ENCODE results near the gene HMX3. TPM values are rescaled to one million over a fixed set of nuclear protein-coding genes. Genes with fewer than 3 reads are reported as not detected.

The HMX3 gene
- total RNA-seq, 1 donor from 2014 or later = not detected

- H3K4me3 ChIP-seq = no peak overlapping the region
- peaks cover 6% of the 10 kb centered on the region for H3K27me3 ChIP-seq (ENCODE audit: low read depth)
- no peaks in the 10 kb centered on the region for H3K4me1 ChIP-seq
- DNase-seq (no peak), ATAC-seq (no peak)
- intact Hi-C loops (cut with DNase I) = no loop called here
- H3K27ac ChIP-seq = no peak overlapping the region
- TF ChIP-seq CTCF (IDR thresholded peaks at IDR 0.05) = no peak
- no peaks in the 10 kb centered on the region for H3K9me3 ChIP-seq
- H3K36me3 ChIP-seq = no peaks in the 10 kb centered on the region
These were observed 33.1 kb upstream of the HMX3 start for GRCh38 chr10:123102673-123103072.

- H3K4me3 ChIP-seq = no peak overlapping the region
- no peaks in the 10 kb centered on the region for H3K4me1 ChIP-seq
- no peak for ATAC-seq
- peaks cover 6% of the 10 kb centered on the region for H3K27me3 ChIP-seq (ENCODE audit: low read depth)
- no peaks in the 10 kb centered on the region for H3K36me3 ChIP-seq
- no peak for DNase-seq
- TF ChIP-seq CTCF (IDR thresholded peaks at IDR 0.05) = no peak
- intact Hi-C loops (cut with DNase I) = no loop called here
- no peak overlapping the region for H3K27ac ChIP-seq
- no peaks in the 10 kb centered on the region for H3K9me3 ChIP-seq
These were observed 31.8 kb upstream of the HMX3 start for GRCh38 chr10:123103944-123104343.

GRCh38 chr10:123109466-123109865 lies 26.3 kb upstream of the HMX3 start:
- no peak for TF ChIP-seq CTCF (IDR thresholded peaks at IDR 0.05)
- H3K9me3 ChIP-seq = no peaks in the 10 kb centered on the region
- no peaks in the 10 kb centered on the region for H3K36me3 ChIP-seq
- ATAC-seq = no peak
- no peaks in the 10 kb centered on the region for H3K4me1 ChIP-seq
- intact Hi-C loops (cut with DNase I) = no loop called here
- H3K27me3 ChIP-seq (ENCODE audit: low read depth) = peaks cover 6% of the 10 kb centered on the region
- H3K4me3 ChIP-seq = no peak overlapping the region
- H3K27ac ChIP-seq = no peak overlapping the region
- no peak for DNase-seq

GRCh38 chr10:123117644-123118417 lies 17.9 kb upstream of the HMX3 start:
- no peak for TF ChIP-seq CTCF (IDR thresholded peaks at IDR 0.05)
- no peak overlapping the region for H3K4me3 ChIP-seq
- DNase-seq = no peak
- no peak overlapping the region for H3K27ac ChIP-seq
- no peaks in the 10 kb centered on the region for H3K36me3 ChIP-seq
- intact Hi-C loops (cut with DNase I) = no loop called here
- H3K4me1 ChIP-seq = no peaks in the 10 kb centered on the region
- peaks cover 56% of the 10 kb centered on the region for H3K27me3 ChIP-seq (ENCODE audit: low read depth)
- H3K9me3 ChIP-seq = no peaks in the 10 kb centered on the region
- ATAC-seq = peak; percentile 35

GRCh38 chr10:123119081-123119480 lies 16.7 kb upstream of the HMX3 start:
- Histone ChIP-seq H3K36me3 (no peaks in the 10 kb centered on the region), H3K4me3 (no peak overlapping the region), H3K4me1 (no peaks in the 10 kb centered on the region), H3K9me3 (no peaks in the 10 kb centered on the region), H3K27me3 (ENCODE audit: low read depth) (peaks cover 57% of the 10 kb centered on the region), H3K27ac (no peak overlapping the region)
- intact Hi-C loops (cut with DNase I) = no loop called here
- DNase-seq = no peak
- no peak for TF ChIP-seq CTCF (IDR thresholded peaks at IDR 0.05)
- no peak for ATAC-seq
